NB4 (cell line): Measurements from ENCODE around the gene PTTG2.

ENCODE experiments used
- DNase-seq: peaks from one replicate; pipeline ENCODE4 v3.0.0; 2010; ENCODE audit warnings: low read depth
- H3K4me3 ChIP-seq: one replicate; pipeline ENCODE4 v1.5.1; 2011; ENCODE audit warnings: mild to moderate bottlenecking, low read depth, low read length, moderate library complexity
- MAX ChIP-seq: IDR thresholded peaks from 2 replicates; pipeline ENCODE4 v1.6.1; 2011; ENCODE audit warnings: low read depth, low read length
- MYC ChIP-seq: IDR thresholded peaks from 2 replicates; pipeline ENCODE4 v1.6.1; 2011; ENCODE audit warnings: low read depth, low read length
- POLR2A ChIP-seq: IDR thresholded peaks from 2 replicates; pipeline ENCODE4 v1.6.1; 2011; ENCODE audit warnings: mild to moderate bottlenecking; ENCODE audit not compliant: insufficient read length; ENCODE audit errors: extremely low read depth
- TF ChIP-seq, protein P1 (sequence below): IDR thresholded peaks from one replicate; pipeline ENCODE4 v1.5.1; 2012; ENCODE audit warnings: low read depth, low read length

The PTTG2 gene

DNA sequence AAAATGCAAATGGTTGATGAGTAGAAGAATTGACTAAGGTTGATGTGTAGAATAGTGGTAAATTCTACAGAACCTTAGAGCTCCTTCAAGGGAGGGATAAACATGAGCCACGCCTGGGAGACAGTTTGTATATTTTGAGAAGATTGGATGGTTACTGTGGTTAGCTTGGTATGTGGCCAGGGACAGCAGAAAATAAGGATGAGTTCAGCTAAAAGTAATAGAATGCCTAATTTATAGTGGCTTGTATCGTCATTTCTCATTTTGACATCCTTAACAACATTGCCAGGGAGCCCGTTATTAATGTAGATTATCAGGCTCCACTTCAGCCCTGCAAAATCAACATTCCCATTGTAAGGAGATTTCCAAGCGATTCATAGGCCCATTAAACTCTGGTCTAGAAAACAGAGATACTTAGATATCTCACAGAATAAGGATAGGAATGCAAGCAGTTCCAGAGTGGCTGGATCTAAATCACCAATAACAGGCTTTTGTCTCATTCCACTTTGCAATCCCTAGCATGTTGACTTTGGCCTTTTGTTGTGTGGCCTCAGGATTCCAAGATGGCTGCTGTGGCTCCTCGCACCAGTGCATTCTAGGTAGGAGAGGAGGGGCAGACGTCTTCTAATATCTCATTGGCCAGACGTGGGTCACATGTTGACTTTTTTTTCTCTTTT, 6.4 kb upstream of the PTTG2 start:
- no peak overlapping the region for H3K4me3 ChIP-seq
- no peak for TF ChIP-seq POLR2A
- no peak for TF ChIP-seq MAX
- TF ChIP-seq, protein P1, sequence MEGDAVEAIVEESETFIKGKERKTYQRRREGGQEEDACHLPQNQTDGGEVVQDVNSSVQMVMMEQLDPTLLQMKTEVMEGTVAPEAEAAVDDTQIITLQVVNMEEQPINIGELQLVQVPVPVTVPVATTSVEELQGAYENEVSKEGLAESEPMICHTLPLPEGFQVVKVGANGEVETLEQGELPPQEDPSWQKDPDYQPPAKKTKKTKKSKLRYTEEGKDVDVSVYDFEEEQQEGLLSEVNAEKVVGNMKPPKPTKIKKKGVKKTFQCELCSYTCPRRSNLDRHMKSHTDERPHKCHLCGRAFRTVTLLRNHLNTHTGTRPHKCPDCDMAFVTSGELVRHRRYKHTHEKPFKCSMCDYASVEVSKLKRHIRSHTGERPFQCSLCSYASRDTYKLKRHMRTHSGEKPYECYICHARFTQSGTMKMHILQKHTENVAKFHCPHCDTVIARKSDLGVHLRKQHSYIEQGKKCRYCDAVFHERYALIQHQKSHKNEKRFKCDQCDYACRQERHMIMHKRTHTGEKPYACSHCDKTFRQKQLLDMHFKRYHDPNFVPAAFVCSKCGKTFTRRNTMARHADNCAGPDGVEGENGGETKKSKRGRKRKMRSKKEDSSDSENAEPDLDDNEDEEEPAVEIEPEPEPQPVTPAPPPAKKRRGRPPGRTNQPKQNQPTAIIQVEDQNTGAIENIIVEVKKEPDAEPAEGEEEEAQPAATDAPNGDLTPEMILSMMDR = no peak
- TF ChIP-seq MYC = no peak
- DNase-seq = no peak

DNA sequence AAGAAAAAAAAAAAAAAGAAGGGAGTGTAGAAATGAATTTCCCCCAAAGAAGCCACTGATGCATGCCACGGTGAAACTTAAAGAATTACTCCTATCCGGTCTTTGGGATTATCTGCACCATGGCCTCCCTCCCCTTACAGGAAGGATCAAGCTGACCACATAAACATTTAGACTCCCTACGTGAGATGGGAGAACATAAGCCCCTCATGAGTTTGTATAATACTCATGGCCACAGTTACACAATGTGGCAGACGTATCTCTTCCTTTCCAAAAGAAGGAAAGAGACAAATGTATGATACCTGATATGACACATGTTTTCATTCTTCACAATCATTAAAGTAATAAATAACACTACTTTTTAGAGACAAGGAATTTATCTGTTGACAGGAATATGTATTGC, 3.3 kb upstream of the PTTG2 start:
- no peak overlapping the region for H3K4me3 ChIP-seq
- no peak for TF ChIP-seq MYC
- no peak for TF ChIP-seq POLR2A
- TF ChIP-seq, protein P1 = no peak
- TF ChIP-seq MAX = no peak
- no peak for DNase-seq

- DNase-seq = no peak
- no peak overlapping the region for H3K4me3 ChIP-seq
- TF ChIP-seq MAX (no peak), POLR2A (no peak), MYC (no peak)
- TF ChIP-seq, protein P1 = no peak
Measured at GRCh38 chr4:37958932-37959331, 1.3 kb upstream of the PTTG2 start.

DNA sequence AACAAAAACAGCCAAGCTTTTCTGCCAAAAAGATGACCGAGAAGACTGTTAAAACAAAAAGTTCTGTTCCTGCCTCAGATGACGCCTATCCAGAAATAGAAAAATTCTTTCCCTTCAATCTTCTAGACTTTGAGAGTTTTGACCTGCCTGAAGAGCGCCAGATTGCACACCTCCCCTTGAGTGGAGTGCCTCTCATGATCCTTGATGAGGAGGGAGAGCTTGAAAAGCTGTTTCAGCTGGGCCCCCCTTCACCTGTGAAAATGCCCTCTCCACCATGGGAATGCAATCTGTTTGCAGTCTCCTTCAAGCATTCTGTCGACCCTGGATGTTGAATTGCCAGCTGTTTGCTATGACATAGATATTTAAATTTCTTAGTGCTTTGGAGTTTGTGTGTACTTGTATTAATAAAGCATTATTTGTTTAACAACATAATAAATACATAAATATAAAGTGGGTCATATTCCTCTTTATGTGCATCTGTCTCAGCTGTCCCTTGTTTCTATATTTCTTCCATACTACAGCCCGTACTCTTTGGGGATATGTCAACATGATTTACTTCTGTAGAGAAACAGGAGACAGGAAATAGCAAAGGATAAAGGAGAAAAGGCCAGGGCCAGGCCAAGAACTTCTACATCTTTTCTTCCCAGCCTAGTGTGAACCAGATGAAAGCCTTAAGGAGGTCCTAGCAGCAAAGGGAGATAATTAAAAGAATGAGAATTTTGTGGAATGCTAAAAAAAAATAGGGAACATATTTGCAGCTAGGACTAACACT, 667 bp downstream of the PTTG2 start:
- TF ChIP-seq, protein P1 = no peak
- TF ChIP-seq MYC (no peak), POLR2A (no peak), MAX (no peak)
- no peak overlapping the region for H3K4me3 ChIP-seq
- no peak for DNase-seq

DNA sequence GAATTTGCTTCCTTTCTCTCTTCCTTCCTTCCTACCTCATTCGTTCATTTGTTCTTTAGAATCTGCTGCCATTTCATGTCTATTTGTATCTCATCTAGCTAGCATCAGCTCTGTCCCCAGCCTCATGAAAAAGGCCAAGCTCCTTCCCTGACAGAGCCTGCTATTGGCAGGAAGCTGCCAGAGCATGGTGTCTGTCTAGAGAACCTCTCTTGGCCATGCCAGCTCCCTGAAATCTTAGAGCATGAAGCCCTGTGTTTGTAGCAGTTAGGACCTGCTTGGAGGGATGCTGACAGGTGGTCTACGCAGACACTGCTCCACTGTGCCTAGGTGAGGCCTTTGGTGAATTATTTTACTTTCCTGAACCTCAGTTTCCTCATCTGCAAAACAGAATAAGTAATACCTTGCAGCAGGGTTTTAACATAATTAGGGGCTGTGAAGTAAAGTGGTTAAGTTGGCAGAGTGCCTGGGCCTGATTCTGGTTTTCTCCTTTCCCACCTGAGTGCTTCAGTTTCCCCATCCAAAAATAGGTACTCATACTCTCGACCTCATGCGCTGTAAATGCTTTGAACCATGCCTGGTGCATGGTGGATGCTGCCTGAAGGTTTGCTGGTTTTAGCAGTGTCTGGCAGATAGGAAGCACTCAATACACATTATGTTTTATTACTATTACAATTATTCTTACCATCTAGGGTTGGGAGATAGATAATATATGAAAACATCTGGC, 4.7 kb downstream of the PTTG2 start:
- H3K4me3 ChIP-seq = no peak overlapping the region
- no peak for DNase-seq
- TF ChIP-seq, protein P1 = no peak
- TF ChIP-seq MYC (no peak), POLR2A (no peak), MAX (no peak)
